Stimulated activated CD8-positive, alpha-beta memory T cell treated with anti-CD3 and anti-CD28 coated beads, Interleukin-4, amount 100 ng/mL, for 4 hours (primary cell): ENCODE data around the gene SERPINA3.
"Not testable (repeated sequence)": the region's sequence is repeated elsewhere in the genome, so short reads cannot be mapped to it uniquely, and the experiment has no call there.

Source experiments
- DNase-seq, 2 donors: peaks; one replicate each; pipeline ENCODE4 v3.0.0-alpha.2; 2020; ENCODE audit warnings: low read depth in 2 of 2, low spot score in 1 of 2

SERPINA3 gene

DNA sequence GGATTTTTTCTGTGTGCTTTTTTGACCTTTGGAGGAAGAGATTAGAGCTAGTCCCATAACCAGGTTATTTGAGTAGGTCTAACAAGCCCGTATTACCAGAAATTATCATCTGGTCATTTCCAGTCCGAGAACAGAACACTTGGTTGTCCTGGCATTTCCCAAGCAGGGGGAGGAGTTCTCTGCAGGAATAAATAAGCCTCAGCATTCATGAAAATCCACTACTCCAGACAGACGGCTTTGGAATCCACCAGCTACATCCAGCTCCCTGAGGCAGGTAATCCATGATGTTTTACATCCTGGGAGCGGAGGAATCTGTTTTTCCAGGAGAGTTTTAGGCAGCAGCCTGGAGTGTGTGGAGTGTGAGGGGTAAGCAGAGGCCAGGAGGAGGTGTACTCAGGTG lies at the start of gene SERPINA3:
Gene SERPINA3 (plus strand): TSS at position 218 of the 400 bp plus-strand sequence. CDS start 2,051 bp downstream, outside the sequence.
- no peak for DNase-seq

DNA sequence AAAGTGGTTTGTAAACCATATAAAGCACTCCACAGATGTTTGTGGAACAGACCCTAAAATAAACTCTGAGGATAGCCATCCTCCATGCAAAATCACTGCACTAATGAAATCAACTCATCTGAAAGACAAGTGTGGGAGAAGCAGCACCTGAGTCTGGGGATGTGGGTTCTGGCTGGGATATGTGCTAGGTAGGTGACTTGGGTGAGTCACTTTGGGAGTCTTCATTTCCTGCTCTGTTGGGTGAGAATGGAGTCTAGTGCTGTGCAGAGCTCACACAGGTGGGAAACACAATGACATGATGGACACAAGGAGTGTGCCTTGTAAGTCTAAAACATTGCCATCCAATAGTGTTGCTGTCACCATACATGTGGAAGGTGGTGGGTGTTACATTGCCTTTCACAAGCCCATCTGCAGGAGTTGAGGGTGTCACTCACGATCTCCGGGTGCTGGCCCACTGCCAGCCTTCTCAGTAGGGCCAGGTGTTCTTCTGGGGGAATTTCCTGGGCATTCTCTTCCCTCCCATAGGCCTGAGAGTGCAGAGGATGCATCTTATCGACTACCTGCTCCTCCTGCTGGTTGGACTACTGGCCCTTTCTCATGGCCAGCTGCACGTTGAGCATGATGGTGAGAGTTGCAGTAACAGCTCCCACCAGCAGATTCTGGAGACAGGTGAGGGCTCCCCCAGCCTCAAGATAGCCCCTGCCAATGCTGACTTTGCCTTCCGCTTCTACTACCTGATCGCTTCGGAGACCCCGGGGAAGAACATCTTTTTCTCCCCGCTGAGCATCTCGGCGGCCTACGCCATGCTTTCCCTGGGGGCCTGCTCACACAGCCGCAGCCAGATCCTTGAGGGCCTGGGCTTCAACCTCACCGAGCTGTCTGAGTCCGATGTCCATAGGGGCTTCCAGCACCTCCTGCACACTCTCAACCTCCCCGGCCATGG lies 49.0 kb upstream of the SERPINA3 start:
- DNase-seq: no peak

DNA sequence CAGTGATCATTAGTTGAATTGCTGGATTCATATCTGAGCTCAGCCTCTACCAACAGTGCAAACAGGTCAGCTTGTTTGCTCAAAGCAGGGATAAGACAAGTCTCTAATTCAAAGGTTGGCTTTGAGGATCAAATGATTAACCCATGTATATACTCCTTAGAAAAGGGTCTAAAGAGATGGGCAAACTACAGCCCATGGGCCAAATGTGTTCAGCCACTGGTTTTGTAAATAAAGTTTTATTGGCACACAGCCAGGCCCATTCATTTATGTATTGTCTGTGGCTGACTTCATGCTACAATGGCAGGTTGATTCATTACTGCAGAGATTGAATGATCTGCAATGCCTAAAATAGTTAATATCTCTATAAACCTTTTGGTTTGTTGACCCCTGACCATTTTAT lies 47.8 kb upstream of the SERPINA3 start:
- no peak for DNase-seq

DNA sequence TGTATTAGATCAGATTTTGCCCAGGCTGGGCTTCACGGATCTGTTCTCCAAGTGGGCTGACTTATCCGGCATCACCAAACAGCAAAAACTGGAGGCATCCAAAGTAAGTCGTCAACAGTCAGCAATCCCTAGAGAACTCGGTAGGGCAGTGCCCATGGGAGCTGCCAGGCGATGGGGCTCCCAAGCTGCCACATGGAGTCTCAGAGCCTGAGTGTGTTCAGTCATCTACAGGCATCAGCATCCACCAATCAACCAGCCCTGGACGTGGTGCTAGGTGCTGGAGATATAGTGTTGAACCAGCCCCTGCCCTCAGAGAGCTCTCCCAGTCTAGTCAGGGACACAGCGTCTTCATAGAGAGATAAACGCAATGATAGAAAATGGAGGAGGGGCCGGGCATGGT lies 44.0 kb upstream of the SERPINA3 start:
- no peak for DNase-seq

DNA sequence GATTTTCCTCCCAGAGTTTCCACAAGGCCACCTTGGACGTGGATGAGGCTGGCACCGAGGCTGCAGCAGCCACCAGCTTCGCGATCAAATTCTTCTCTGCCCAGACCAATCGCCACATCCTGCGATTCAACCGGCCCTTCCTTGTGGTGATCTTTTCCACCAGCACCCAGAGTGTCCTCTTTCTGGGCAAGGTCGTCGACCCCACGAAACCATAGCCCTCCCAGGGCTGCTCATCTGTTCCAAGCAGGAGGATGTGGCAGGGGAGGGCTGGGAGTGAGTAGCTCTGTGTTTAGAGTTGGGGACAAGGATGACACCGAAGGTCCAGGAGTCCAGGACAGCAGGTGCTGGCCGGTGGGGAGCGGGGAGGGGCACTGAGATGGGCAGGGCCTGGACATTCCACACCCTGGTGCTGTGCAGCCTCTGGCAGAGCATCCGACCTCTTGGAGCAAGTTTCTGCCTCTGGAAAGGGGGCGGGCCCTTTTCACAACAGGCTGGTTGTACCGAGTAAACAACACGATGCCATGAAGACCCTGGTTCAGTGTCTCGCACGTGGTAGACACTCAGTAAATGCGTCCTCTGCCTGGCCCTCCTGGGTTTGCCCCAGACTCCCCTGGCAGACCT lies 42.7 kb upstream of the SERPINA3 start:
- no peak for DNase-seq

DNA sequence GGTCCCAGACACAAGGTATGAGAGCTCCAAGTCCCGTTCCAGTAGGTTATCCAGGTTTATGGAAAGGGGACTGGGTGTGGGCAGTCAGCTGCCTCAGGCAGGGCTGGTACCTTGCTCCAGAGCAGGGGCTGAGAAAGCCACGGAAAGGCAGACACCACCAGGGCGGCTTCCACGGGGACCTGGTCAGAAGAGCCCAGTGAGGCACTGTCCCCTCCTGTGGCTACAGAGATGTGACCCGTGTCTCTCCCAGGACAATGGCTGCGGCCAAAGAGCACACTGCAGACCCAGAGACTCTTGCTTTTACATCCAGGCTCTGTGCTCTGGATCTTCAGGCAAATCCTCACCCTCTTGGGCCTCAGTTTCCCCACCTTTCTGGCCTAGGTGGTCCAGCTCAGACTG lies 42.2 kb upstream of the SERPINA3 start:
- DNase-seq: no peak

DNA sequence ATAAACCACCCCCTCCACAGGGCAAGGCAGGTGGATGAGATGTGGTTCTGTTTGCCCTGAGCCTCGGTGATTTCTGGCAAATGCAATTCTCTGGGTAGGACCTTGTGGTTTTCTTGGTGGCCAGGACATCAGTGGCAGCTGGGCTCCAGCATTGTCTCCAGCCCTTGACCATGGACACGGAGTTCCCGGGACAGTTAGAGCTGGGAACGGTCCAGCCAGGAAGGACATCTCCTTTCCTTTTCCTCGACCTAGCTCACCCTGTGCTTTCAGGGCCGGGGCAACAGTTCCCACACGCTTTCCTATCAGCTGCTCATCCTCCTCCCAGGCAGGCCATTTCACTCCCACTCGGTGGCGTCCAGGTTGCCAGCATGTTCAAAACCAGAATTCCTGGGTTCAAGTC lies 41.8 kb upstream of the SERPINA3 start:
- DNase-seq: no peak

DNA sequence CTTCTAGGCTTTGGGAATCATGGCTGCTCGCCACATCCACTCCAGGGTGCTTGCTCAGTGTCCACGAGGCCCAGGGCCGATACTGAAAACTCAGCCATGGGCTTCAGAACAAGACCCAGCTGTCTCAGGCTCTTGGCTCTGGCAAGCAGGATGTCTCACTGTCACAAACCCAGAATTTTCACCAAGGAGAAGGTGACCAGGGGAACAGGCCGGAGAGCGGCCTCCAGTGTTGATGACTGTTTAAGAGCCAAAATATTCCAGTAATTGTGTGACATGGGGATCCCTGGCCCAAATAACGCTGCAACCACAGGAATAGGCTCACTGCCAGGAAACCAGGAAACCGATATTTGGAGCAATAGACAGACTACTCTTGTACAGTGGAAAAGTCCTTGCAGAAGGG lies 40.8 kb upstream of the SERPINA3 start:
- no peak for DNase-seq

DNA sequence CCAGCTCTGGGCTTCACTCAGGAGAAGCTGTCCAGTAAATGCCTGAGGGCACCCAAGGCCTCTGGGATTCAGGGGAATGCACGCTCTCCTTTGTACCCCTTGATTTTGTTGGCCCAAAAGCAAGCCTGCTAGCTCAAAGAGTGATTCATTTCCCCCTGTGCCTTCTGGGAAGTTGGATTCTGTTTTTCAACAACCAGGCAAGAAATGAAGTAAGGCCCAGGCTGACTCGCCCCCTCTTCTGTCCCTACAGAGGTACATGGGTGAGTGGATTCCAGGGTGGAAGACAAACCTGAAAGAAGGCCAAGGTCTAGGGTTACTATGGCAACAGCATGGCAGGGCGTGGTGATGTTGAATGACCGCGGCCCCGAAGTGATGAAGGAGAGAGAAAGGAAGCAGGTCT lies 40.2 kb upstream of the SERPINA3 start:
- no peak for DNase-seq

DNA sequence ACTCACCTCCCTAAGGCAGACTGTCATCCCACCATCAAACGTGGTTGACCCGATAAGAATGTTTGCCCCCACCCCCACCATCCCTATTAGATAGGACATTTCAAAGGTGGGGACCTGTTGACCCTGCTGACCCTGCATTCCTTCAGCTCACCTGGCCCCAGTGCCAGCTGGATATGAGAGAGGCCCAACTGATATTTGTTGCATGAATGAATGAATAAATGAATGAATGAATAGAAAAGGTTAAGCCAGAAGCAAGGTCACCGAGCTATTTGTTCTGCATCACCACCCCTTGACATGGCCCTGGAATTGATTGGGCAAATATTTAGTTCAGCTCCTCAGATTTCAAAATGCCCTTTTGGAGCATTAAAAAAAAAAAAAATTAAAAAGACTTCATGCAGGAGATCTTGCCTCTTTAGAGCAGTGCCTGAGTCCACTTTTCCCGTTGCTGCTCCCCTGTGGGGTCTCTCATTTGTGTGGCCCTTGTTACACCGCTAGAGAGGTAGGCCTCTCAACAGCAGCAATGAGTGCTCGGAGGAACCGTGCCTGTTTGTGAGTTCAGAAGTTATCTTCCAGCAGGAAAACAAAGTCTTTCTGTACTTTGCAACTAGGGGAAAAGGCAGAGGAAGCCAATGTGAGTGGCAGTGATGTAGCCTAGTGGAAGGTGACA lies 39.4 kb upstream of the SERPINA3 start:
- DNase-seq: no peak

DNA sequence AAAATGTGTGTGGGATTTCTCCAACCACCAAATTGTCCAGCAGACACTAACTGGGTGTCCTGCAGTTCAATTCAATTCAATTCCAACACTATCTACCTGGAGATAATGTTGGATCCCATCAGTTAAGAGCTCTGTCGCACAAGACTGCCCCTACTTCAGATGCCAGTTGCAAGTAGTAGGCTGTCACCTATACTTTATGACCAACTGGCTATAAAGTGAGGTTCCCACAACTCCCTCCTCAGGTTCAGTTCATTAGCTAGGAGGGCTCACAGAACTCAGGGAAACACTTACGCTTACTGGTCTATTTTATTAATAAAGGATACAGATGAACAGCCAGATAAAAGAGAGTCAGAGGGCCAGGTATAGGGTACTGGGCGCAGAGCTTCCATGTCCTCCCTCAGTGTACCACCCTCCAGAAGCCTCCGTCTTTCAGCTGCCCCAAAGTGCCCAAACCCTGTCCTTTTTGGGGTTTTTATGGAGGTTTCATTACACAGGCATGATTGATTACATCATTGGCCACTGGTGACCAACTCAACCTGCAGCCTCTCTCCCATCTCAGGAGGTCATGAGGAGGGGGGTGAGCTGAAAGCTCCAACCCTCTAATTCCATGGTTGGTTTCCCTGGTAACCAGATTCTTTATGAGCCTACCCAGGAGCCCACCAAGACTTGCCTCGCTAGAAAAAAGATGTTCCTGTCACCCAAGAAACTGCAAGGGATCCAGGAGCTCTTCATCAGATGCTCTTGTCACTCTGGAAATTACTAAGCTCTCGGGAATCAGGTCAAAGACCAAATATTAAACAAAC lies 38.5 kb upstream of the SERPINA3 start:
- no peak for DNase-seq

DNA sequence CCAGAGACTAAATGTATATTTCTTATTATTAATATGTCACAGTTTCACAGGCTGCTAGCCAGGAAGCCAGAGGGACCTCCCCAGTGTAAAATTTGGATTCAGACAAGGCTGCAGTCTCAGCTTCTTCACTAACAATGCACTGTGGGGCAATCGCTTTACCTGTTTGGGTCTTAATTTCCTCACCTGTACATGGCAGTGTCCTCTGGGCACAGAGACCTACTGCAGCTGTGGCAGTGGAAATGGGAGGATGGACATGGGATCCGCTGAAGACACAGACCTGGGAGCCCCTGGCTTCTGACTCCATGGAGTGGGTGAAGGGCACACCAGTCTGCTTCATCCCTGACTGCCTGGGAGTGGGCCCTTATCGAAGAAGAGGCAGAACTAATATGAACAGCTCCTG lies 37.9 kb upstream of the SERPINA3 start:
- DNase-seq: no peak

DNA sequence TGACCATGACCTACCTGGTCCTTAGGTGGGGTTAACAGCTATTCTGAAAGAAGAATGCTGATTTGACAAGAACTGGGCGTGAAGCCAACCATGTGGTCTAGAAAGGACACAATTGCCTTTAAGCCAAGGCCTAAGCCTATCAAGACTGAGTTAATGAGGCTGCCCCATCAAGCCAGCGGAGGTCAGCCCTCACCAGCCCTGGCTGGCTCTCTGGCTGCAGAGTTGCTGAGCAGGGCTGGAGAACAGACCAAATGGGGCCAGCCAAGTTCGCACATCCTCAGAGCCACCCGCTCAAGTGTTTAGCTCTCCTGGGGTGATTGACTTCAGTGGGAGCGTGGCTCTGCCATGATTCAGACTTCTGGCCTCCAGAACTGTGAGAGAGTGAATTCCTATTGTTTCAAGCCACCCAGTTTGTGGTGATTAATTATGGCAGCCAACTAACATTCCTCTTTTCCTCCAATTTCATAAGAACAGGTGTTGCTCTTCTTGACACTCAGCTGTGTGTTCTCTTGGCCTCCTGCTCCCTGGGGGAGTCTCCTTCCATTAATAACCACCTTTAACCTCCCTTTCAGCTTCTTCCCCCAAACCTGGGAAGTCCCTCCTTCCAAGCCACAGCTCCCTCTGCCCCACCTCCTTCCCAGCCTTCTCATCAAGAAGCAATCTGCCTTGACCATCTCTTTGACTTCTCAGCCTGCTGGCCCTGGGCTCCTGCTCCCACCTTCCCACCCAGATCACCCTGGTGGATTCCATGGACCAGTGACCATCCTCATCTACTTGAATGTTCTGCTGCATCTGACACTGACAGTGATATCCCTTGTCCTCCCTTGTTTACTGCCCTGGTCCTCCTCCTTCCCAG lies 36.2 kb upstream of the SERPINA3 start:
- no peak for DNase-seq

DNA sequence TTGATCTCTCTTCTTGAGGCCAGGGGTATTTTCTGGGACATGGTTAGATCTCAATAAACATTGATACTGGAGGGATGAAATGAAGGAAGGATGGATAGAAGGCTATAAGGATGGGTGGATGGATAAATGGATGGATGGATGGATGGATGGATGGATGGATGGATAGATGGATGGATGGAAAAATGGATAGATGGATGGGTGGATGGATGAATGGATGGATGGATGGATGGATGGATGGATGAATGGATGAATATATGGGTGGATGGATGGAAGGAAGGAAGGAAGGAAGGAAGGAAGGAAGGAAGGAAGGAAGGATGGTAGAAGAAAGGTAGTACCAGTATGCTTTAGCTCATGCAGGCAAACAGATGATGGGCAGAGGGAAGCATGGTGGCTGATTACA lies 34.7 kb upstream of the SERPINA3 start:
- not testable (repeated sequence) for DNase-seq

DNA sequence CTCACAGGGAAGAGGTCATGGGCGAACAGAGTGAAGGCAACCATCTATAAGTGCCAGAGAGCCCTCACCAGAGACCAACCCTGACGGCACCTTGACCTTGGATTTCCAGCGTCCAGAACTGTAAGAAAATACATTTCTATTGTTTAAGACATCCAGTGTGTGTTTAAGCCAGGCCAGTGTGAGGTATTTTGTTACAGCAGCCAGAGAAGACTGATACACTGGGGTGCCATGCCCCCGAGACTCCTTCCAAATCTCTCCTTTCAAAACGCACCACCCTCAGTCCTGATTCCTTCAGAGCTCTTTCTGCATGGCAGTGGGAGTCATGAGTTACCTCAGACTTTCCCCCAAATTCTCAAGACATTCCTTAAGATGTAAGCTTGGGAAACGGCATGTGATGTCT lies 33.5 kb upstream of the SERPINA3 start:
- no peak for DNase-seq

DNA sequence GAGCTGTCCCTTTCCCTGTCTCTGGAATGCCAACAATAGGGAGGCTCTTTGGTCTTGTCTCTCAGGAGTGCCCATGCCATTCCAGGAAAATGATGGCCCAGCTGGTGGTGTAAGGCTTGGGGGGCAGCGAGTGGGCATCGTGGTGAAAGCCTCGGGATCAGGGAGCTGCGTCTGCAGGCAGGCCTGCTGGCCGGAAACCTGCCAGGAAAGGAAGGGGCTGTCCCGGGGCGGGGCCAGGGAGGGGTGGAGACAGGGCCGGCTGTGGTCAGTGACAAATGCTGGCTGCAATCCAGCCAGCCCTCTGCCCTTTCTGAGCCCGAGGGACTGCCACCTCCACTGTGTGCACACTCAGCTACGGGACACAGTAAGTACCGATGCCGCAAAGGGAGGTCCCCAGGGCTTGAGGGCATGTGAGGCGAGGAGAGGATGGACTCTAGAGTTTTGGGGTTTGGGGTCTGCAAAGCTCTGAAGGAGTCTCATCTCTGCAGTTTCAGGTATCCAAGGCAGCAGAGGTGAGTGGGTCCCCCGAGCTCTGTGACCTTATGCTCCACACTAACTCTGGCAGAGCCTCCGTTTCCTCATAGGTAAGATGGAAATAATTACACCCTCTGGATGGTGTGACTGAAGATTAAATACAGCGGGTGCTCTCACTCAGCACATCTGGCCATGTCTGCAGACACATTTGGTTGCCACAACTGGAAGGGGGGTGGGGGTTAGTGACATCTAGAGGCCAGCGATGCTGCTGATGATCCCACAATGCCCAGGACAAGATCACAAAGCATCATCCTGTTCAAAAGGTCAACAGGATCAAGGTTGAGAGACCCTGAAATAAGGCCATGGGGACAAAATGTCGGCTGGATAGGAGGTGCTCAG lies 30.8 kb upstream of the SERPINA3 start, which contains the start of gene SERPINA5:
Gene SERPINA5 (plus strand): TSS at position 300 of the 873 bp plus-strand sequence. CDS start 5,937 bp downstream, outside the sequence.
- DNase-seq: no peak

DNA sequence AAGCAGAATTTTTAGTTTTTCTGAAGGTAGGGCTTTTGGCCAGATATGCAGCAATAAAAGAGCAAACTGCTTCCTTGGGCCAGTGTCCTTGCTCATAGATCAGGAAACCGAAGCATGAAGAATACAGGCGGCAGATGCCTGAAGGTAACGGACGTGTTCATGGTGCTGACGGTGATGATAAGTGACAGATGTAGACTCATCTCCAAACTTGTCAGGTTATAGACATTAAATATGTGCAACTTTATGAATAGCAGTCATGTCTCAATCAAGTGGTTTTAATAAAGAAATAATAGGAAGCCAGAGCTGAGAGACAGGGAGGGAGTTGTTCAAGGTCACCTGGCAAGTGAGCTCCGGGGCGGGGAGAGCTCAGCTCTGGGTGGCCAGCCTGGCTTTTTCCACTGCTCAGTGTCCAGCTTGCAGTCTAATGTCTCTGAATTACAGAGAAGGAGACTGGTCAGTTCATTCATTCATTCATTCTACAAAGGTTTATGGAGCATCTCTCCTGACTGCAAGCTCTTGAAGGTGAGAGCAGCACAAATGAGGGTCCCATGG lies 29.9 kb upstream of the SERPINA3 start:
- no peak for DNase-seq

DNA sequence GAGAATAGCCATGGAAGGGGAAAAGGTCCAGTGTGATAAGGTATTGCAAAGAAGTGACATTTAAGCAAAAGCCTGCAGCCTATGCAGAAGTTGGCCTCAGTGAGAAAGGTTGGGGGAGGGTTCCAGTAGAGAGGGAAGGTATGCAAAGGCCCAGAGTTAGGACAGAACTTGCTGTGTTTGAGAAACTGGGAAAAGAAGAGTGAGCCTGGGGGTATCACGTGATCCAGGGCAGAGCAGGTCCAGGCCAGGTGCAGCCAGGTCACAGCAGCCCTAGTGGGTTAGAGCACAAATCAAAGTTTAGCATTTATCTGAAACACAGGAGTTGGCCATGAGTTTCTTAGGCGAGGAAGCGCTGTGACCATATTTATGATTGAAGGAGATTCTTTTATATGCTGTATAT lies 29.3 kb upstream of the SERPINA3 start:
- DNase-seq: no peak

DNA sequence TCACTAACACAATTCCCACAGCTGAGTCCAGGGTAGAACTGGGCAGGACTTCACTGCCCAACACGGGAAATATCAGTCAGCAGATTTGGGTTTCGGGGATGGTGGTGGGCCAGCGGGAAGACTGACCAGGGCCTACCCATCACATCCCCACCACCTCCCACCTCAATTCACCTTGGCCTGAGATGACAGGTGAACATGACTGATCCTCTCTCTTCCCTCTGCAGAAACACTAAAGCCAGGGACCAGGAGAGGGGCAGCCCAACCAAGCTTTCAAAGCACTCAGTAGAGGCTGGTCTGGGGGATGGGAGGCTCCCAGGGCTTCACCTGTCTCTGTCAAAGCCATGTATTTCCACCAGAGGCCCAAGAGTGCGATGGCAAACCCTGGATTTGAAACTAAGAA lies 28.6 kb upstream of the SERPINA3 start:
- DNase-seq: no peak
